GM21576 (cell line): Measurements from ENCODE around the gene ZNF280C.

Experiments
- ATAC-seq: cut with Tn5 transposase; IDR thresholded peaks from one replicate; pipeline ENCODE4 v1.9.1; 2021; ENCODE audit warnings: mild to moderate bottlenecking, moderate library complexity; ENCODE audit not compliant: unreplicated experiment

Gene ZNF280C

DNA sequence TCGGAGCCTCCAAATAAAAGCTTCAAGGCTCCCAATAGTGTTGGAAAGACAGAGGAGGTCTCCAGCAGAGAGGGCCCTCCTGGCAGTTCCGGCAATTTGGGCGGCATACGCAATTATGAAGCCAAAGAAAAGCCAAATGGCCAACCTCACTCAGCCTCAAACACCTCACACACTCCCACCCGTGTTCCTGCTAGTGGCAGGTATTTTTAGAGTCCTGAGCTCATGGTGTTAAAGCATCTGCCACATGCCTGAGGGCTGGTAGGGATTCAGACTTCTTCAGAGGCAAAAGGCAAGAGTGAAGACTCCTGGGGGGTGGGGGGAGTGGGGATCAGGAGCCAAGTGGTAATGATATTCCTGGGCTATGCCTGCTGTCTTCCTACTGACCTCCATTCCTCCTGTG lies 89.5 kb downstream of the ZNF280C start:
- ATAC-seq: no peak

DNA sequence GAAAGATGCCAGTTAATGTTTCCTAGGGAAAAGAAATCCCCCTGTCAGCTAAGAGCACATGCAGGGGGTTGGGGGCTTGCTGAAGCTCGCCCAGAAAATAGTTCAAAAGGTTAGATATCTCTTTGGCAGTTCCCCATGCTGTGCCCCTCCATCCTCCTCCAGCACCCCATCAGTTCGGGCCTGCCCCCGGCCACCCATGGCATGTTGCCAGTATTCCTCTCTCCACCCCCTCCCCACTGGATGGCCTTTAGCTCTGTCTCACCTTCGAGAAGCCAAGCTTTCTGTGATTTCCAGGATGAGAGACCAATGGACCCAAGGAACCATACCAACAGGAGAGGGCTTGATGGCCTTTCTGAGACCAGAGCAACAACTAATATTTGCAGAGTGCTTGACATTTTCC lies 91.8 kb downstream of the ZNF280C start:
- no peak for ATAC-seq

DNA sequence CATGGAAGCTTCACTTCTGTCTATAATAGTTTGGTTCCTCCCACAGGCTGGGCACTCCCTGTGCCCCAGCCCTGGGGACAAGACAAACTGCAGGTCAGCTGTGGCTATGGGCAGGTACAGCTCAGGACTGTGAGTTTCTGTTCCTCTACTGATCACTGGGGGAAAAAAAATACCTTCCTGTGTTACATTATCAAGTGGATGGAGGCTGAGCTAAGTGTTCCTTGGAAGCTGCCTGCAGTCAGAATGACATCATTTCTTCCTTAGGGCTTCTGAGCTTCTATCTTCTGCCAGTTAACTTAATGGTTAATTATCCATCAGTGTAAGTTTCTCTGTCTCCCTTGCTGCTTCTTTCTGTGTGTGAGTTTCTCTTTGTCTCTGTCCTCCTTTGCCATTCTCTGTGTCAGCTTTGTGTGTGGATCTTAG lies 92.3 kb downstream of the ZNF280C start:
- ATAC-seq: peak; percentile 74

DNA sequence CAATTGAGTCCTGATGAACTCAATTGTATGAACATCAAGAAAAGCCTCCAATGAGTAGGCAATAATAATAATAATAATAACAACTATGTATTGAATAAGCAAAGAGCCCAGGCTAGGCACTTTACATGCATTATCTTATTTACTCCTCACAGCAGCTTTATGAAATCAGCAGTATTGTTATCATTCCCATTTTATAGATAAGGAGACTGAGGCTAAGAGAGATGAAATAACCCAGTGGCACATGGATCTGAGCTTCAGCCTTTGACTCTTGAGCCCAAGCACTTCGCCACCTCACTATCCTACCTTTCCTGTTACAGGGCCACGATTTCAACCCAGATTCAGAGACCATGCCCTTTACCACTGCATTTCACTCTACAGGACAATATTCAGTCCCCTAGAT lies 93.8 kb downstream of the ZNF280C start:
- no peak for ATAC-seq

DNA sequence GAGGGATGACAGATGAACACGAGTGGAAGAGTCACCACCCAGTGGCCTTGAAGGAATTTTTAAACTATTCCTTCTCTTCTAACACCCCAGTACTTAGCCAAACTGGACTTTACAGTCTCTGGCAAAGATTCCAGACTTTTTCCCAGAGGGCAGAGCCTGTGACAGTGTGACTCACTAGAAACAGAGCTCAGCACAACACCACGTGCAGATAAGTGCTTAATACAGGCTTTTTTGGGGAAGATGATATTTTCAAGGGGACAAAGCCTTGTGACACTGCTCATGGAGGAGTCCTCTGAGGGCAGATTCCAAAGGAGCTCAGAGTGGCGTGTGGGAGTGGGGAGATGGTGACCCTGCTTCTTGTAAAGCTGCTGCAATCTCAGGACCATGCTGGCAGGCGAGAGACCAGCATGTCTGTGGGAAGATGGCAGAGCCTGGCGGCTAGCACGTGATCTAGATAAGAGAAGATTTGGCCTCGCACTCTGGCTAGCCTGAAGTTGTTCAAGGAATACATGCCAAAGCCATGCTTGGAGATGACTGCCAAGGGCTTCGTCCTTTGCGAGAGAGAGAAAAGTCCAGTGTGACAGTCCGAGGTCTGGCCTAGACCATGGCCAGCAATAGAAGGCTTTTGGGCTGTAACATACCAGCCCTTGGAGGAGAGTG lies 94.5 kb downstream of the ZNF280C start:
- ATAC-seq: no peak

DNA sequence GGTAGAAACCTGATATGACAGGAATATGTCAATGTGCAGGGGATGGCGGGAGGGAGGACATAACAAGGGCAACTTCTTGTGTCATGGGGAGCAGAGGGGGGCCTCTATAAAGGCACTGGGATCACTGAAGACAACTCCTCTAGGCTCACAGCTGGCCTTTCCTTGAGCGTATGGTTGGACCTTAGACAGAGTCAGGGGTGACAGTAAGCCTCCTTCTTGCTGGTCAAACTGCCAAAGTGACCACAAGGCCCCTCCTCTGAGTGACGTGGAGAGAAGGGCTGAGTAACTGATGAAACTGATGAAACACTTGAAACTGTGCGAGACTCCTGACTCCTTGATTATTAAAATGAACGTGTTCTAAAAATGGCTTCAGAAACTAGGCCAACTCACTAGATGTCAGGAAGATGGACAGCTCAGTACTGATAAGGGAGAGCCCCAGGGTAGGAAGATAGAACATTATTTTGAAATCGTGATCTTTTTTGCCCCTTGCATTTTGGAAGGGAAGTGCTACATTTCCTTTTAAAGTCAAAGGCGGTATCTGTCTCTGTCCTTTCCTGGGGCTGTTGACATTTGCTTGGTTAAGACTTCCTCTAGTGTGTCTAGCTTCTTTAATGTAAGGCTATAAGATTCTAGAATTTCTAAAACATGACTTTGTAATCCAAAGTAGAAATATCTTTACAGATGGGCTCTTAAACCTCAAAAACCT lies 95.4 kb downstream of the ZNF280C start:
- peak; percentile 41 for ATAC-seq

DNA sequence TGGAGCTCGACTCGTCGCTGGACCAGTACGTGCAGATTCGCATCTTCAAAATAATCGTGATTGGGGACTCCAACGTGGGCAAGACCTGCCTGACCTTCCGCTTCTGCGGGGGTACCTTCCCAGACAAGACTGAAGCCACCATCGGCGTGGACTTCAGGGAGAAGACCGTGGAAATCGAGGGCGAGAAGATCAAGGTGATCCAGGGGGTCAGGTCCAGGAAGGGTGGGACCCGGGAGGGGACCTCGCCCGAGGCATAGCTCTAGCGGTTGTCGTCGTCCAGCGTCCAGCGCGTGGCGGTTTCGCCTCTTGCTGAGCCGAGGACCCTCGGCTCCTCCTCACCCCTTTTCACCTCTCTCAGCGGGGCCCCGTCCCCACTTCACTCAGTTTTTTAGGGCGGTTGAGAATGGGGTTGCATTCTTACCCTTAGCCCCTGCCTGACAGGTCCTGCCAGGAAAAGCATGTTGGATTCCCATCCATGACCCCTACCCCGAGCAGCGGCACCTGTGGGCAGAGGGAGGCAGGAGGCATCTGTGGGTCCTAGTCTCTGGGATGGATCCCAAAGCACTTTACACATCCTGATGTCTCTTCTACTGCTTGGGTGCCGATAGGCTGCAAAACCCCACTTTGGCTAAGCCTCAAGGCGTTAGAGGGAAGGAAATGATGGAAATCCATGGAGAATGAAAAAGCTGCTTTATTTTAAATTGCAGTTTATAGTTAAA lies 96.4 kb downstream of the ZNF280C start:
- no peak for ATAC-seq

DNA sequence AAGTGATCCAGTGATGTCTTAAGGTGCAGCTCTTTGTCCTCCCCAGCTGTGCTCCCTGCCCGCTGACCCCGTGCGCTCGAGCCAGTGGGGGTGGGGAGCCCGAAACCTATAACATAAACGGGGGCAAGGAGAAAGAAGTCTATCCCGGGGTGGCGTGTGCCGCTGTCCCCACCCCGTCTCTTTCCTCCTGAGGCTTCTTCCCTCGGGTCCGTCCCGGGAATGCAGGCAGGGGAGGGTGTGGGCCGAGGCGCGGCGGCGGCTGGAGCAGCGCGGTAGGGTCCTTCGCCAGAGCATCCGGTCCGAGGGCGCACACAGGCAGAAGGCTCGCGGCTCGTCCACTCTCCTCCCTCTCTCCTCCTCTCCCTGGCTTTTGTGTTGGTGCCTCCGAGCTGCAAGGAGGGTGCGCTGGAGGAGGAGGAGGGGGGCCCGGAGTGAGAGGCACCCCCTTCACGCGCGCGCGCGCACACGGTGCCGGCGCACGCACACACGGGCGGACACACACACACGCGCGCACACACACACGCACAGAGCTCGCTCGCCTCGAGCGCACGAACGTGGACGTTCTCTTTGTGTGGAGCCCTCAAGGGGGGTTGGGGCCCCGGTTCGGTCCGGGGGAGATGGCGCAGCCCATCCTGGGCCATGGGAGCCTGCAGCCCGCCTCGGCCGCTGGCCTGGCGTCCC lies 97.1 kb downstream of the ZNF280C start, which contains the start of gene RAB33A:
RAB33A (plus strand) TSS at position 517 of the 681 bp plus-strand sequence; CDS start at position 618, 101 bp downstream.
- peak; percentile 5 for ATAC-seq

DNA sequence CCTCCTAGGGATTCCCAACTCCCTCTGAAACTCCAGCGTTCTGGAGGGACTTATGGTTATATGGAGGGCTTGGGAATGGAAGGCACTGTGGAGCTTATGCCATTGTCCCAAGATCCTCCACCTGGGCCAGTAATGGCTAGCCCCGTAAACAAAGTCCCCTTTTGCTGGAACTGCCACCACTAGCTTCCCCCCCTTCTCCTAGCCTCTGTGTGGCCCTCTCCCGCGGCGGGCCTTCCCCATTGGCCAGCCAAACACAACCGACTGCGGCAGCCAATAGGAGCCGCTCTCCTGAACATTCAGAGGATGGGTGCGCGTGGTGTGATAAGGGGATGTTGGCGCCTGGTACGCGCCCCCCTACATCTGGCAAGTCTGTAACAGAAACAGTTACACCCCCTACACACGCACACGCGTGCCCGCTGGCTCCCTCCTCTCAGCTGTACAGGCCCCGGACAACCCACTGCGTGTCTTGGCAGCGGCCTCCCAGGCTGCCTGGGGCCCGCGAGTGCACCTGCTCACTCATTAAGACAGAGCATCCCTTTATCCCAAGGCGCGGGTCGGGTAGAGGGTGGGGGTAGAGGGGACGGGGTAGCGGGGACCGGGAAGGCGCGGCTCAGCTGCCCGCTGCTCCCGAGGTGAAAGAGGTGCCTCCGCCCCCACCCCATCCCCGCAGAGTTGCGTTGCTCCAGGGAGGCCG lies 97.8 kb downstream of the ZNF280C start:
- ATAC-seq: peak; percentile 69

DNA sequence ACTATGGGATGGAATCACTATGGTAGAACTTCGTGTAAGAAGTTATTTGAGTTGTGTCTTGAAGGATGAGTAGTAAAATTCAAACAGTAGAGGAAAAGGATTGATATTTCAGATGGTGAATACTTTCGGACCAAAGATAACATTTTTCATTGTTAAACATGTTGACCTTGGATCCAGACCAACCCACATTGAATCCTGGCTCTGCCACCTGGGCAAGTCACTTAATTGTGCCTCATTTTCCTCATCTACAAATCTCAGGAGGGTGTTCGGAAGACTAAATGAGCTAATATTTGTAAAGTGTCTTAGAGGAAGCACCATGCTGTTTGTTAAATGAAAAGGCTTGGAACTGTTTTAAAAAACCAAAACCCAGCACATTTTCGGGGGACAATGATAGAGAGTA lies 101.7 kb downstream of the ZNF280C start:
- no peak for ATAC-seq

DNA sequence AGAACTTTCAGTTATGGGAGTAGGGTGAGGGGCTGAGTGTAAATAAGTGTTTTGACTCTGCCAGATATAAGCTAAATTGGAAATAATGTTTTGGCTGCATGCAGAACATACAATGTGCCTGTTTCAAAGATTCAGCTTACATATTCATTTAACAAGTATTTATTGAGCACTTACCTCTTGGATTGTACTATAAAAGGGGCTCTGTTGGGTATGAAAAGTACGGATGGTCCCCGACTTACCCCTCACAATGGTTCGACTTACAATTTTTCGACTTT lies 102.3 kb downstream of the ZNF280C start:
- ATAC-seq: no peak

DNA sequence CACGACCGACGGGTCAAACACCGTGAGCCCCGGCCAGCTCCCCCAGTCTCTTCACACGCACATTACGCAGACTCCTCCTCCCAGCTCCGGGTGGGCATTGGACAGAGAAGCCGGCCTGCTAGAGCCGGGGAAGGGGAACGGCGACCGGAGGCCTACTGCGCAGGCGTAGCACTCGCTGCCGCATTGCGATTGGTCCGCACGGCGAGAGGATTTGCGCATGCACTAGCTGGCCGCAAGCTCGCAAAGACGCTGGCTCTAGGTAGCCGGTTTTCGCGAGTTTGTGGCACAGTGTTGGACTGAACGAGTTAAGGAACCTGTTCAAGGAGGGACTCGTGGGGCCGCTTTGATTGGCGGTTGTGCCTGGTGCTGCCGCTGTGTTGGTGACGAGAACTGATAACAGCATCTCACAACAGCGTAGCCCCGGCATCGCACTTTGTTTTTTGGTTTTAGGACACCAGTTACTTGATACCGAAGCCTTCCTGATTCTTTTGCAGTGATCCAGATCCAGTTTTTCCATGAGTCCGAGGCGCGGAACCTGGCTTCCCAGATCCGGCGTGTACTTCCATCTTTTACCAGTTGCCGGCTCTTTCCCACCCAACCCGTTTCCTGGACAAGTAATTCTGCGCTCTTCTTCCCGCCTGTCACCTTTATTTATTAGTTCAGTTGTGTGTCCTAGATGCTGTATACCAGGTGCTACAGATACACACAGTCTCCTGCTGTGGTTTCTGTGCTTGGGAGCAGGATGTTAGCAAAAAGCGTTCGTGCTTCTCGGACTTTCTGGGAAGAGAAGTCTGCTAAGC lies 102.8 kb downstream of the ZNF280C start, which contains the start of gene AIFM1:
AIFM1 (minus strand) TSS at position 139 of the 800 bp plus-strand sequence. CDS start 185 bp downstream, outside the sequence.
- ATAC-seq: peak; percentile 86

DNA sequence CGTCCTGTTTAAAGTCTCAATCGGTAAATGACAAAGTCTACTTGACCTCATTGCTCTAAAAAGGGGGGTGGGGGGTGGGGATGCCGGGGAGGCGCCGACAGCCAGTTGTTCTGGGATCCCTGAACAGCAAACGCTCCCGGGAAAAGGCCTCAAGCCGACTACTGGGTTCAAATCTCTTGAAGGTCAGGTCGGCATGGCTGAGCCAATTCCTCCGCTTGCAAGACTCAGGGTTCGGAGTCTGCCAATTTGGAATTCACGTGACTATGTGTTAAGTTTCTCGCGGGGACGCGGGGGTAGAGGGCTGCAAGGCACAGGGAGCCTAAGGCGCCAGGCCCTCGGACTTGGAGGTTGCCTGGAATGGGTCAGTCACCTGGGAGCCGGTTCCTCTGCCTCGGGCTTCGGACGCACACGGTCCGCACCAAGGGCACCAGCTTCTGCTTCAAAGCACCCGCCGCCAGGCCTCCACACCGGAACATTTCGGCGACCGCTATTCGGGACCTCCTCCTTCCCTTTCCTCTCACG lies 103.5 kb downstream of the ZNF280C start:
- ATAC-seq: no peak

DNA sequence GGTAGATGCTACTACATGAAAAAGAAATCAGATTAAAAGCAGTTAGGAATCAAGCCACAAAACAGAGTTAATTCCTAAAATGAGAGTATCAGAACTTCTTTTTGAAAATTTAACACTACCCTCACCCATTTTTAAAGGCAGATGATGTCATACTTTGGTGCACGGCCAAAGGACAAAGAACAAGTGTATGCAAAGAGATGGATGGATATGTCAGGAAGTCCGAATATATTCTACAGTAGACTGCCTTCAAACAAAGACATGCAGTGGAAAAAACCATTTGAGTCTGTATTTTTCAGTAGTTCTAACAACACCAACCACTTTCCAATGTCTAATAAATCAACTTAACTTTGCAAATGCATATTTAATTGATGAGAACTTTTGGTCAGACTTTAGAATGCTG lies 105.3 kb downstream of the ZNF280C start:
- ATAC-seq: no peak

DNA sequence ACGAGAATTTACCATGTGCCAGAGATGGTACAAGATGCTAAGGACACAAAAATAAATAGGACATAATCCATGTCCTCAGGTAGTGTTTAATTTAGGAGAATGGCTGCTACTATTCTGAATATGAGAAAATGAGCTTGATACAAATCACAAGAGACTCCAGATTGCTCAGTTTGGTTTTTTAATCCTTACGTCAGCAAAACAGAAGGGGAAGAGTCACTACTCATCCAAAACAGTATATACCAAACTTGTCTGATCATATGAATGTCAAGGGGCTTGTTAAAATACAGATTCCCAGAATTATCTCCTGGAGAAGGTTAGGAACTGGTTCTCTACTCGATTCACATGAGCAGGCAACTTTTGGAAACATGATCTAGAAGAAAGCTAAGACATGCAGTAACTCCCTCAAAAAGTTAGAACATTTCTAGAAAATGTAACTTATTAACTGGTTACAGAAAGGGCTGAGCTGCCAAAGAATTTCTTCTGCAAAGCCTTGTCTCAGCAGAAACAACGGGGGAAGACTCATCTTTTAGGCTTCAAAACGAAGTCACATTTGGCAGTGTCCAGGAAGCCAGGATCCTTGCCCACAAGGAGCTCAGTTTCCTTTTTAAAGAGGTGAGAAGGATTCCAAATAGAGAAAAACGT lies 106.5 kb downstream of the ZNF280C start:
- no peak for ATAC-seq

DNA sequence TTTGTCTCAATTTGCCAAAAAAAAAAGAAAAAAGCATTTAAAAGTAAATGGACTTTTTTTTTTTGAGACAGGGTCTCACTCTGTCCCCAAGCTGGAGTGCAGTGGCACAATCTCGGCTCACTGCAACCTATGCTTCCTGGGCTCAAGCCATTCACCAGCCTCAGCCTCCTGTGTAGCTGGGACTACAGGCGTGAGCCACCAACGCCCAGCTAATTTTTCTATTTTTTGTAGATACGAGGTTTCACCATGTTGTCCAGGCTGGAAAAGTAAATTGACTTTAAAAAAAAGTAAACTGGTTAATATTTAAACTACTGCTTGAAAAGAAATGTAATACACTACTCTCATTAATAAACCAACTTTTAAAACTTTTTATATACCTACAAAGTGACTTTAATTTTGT lies 108.9 kb downstream of the ZNF280C start:
- no peak for ATAC-seq

DNA sequence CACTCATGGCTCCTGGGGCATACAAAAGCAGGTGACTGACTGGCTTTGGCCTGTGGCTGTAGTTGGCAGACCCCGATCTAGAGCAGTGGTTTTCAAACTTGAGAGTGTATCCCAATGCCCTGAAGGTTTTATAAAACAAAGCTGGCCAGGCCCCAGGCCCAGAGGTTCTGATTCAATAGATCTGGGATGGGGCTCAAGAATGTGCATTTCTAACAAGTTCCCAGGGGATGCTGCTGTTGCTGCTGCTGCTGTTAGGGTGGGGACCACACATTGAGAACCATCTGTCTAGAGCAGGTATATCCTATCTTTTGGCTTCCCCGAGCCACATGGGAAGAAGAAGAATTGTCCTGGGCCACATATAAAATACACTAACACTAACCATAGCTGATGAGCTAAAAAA lies 110.4 kb downstream of the ZNF280C start:
- ATAC-seq: no peak

DNA sequence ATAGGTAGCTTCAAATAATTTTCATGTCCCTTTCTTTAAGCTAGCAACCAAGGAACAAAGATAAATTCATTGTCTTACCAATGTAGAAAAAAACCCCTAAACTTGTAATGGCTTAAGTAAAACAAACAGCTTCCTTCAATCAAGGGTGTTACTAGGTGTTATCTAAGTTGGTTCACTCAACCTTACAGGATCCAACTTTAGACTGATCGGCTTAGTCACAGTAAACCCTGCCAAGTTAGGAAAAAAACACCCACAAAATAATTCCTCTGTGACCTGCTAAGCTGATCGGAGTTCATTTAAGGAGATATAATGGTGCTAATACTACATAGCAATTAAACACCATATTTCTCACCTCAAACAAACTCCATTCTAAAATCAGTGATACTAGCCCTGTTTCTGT lies 113.1 kb downstream of the ZNF280C start:
- ATAC-seq: no peak
